ENCODE data around the gene LPCAT3.

DNA sequence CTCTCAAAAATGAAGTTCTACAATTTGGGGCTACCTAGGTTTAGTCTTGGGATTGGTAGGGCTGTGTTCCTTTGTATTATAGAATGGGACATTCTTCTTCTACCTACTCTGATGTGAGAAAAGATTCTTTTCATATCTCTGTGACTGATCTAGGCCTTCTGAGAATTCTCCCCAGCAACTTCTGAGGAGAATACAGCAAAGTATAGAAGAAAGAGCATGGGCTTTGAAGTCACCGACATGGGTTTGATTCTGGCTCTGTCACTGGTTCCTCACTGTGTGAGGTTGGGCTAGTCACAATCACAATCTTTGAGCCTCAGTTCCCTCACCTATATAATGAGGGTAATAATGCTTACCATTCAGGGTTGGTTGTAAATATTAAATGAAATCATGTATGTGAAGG is 85.5 kb downstream of the LPCAT3 start:
- TF ChIP-seq YY1 (IDR thresholded peaks at IDR 0.05; ENCODE audit: low read depth) (no peak), EGR1 (IDR thresholded peaks at IDR 0.05) (no peak), FOXM1 (IDR thresholded peaks at IDR 0.05; ENCODE audit: borderline replicate concordance, low read depth) (no peak), TAF1 (IDR thresholded peaks at IDR 0.05; ENCODE audit: low read depth) (no peak), NFIC (IDR thresholded peaks at IDR 0.05) (no peak), RAD21 (IDR thresholded peaks at IDR 0.05; ENCODE audit: low read depth) (no peak), EP300 (IDR thresholded peaks at IDR 0.05; ENCODE audit: borderline replicate concordance) (no peak), CREB1 (IDR thresholded peaks at IDR 0.05; ENCODE audit: low read depth) (no peak)
- TF ChIP-seq, protein P1, sequence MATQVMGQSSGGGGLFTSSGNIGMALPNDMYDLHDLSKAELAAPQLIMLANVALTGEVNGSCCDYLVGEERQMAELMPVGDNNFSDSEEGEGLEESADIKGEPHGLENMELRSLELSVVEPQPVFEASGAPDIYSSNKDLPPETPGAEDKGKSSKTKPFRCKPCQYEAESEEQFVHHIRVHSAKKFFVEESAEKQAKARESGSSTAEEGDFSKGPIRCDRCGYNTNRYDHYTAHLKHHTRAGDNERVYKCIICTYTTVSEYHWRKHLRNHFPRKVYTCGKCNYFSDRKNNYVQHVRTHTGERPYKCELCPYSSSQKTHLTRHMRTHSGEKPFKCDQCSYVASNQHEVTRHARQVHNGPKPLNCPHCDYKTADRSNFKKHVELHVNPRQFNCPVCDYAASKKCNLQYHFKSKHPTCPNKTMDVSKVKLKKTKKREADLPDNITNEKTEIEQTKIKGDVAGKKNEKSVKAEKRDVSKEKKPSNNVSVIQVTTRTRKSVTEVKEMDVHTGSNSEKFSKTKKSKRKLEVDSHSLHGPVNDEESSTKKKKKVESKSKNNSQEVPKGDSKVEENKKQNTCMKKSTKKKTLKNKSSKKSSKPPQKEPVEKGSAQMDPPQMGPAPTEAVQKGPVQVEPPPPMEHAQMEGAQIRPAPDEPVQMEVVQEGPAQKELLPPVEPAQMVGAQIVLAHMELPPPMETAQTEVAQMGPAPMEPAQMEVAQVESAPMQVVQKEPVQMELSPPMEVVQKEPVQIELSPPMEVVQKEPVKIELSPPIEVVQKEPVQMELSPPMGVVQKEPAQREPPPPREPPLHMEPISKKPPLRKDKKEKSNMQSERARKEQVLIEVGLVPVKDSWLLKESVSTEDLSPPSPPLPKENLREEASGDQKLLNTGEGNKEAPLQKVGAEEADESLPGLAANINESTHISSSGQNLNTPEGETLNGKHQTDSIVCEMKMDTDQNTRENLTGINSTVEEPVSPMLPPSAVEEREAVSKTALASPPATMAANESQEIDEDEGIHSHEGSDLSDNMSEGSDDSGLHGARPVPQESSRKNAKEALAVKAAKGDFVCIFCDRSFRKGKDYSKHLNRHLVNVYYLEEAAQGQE (IDR thresholded peaks at IDR 0.05; ENCODE audit: low read depth), result no peak
- TF ChIP-seq, protein P2, sequence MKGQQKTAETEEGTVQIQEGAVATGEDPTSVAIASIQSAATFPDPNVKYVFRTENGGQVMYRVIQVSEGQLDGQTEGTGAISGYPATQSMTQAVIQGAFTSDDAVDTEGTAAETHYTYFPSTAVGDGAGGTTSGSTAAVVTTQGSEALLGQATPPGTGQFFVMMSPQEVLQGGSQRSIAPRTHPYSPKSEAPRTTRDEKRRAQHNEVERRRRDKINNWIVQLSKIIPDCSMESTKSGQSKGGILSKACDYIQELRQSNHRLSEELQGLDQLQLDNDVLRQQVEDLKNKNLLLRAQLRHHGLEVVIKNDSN (IDR thresholded peaks at IDR 0.05), result no peak
- TF ChIP-seq, protein P3, sequence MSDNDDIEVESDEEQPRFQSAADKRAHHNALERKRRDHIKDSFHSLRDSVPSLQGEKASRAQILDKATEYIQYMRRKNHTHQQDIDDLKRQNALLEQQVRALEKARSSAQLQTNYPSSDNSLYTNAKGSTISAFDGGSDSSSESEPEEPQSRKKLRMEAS (IDR thresholded peaks at IDR 0.05), result no peak

Data from Ishikawa (cell line).